Hepatocyte (in vitro differentiated cells): ENCODE measurements around the gene ADAM10. TPM values are rescaled to one million over a fixed set of nuclear protein-coding genes. Genes with fewer than 3 reads are reported as not detected.
"Not testable (repeated sequence)": the region's sequence is repeated elsewhere in the genome, so short reads cannot be mapped to it uniquely, and the experiment has no call there.

Source experiments
- DNase-seq: peaks from one replicate; pipeline ENCODE4 v3.0.0-alpha.2; 2016; ENCODE audit warnings: low spot score
- H2AFZ ChIP-seq: fragments of 200-600 bp; sonication (generic); 2 replicates; pipeline ENCODE4 v1.6.0; 2016; ENCODE audit warnings: antibody characterized with exemption, mild to moderate bottlenecking
- H3K27ac ChIP-seq: fragments of 200-600 bp; sonication (generic); 2 replicates; pipeline ENCODE4 v1.5.1; 2016; ENCODE audit warnings: mild to moderate bottlenecking
- H3K27me3 ChIP-seq: fragments of 200-600 bp; sonication (generic); 2 replicates; pipeline ENCODE4 v1.6.1; 2016
- H3K36me3 ChIP-seq: fragments of 200-600 bp; sonication (generic); replicated peaks from 2 replicates; pipeline ENCODE4 v1.5.1; 2016; ENCODE audit warnings: low read depth; ENCODE audit not compliant: insufficient read depth
- H3K4me1 ChIP-seq: fragments of 200-600 bp; sonication (generic); 2 replicates; pipeline ENCODE4 v1.5.1; 2016; ENCODE audit warnings: mild to moderate bottlenecking, moderate library complexity; ENCODE audit not compliant: insufficient read depth
- H3K4me2 ChIP-seq: fragments of 200-600 bp; sonication (generic); 2 replicates; pipeline ENCODE4 v1.6.0; 2016
- H3K4me3 ChIP-seq: fragments of 200-600 bp; sonication (generic); 2 replicates; pipeline ENCODE4 v1.5.1; 2016; ENCODE audit warnings: mild to moderate bottlenecking
- H3K79me2 ChIP-seq: fragments of 200-600 bp; sonication (generic); 2 replicates; pipeline ENCODE4 v1.6.0; 2017; ENCODE audit warnings: mild to moderate bottlenecking
- H3K9me2 ChIP-seq: fragments of 200-600 bp; sonication (generic); replicated peaks from 2 replicates; pipeline ENCODE4 v1.6.0; 2017; ENCODE audit warnings: mild to moderate bottlenecking; ENCODE audit not compliant: insufficient read depth
- H3K9me3 ChIP-seq: fragments of 200-600 bp; sonication (generic); 2 replicates; pipeline ENCODE4 v1.5.1; 2016; ENCODE audit warnings: low read depth, mild to moderate bottlenecking
- H4K20me1 ChIP-seq: fragments of 200-600 bp; sonication (generic); 2 replicates; pipeline ENCODE4 v1.6.0; 2016; ENCODE audit warnings: mild to moderate bottlenecking; ENCODE audit not compliant: insufficient read depth, poor library complexity, severe bottlenecking
- EZH2 ChIP-seq: fragments of 200-600 bp; sonication (generic); IDR thresholded peaks from 2 replicates; pipeline ENCODE4 v1.6.1; 2016; ENCODE audit warnings: antibody characterized with exemption, mild to moderate bottlenecking, borderline replicate concordance
- EZH2phosphoT487 ChIP-seq: fragments of 200-600 bp; sonication (generic); IDR thresholded peaks from one replicate; pipeline ENCODE4 v1.6.1; 2018; ENCODE audit warnings: antibody characterized with exemption, mild to moderate bottlenecking, low read depth, moderate library complexity; ENCODE audit not compliant: unreplicated experiment, severe bottlenecking
- WGBS: methylation state at CpG from one replicate; pipeline ENCODE4 v1.1.6; 2016; ENCODE audit warnings: low lambda C conversion rate; ENCODE audit errors: missing lambda C conversion rate; 5-methylcytosine and 5-hydroxymethylcytosine counted together
- polyA plus RNA-seq: library from polyadenylated mRNA; unstranded; fragments of >200 nt; fragmentation: Nextera tagmentation; extraction: Ambion mirVana; gene quantifications from 2 replicates; pipeline ENCODE4 v1.2.1, GENCODE V29; 2016
- total RNA-seq: library from RNA; depleted of rRNA; stranded (reverse); fragments of >200 nt; gene quantifications from 2 replicates; pipeline ENCODE4 v1.2.3, GENCODE V29; 2014
- TF ChIP-seq, protein P1 (sequence below): fragments of 200-600 bp; sonication (generic); IDR thresholded peaks from 2 replicates; pipeline ENCODE4 v1.5.1; 2016; ENCODE audit warnings: antibody characterized with exemption, mild to moderate bottlenecking; ENCODE audit not compliant: poor library complexity

ADAM10 gene
- total and polyA plus RNA-seq, 2 experiments from 2014 or later, result 112 to 163 TPM

GRCh38 chr15:58771621-58772250, 22.2 kb upstream of the ADAM10 start:
- under 1% methylated on average over 39 of the region's 40 CpGs for WGBS

GRCh38 chr15:58770857-58771620, 21.5 kb upstream of the ADAM10 start, which contains the start of gene MINDY2:
MINDY2 (plus strand) TSS chr15:58771302; CDS start chr15:58771396, 94 bp downstream.
- H3K36me3 ChIP-seq, result no peaks in the 10 kb centered on the region
- H3K4me2 ChIP-seq, result peak within 1 kb of the TSS; percentile 91
- peak; percentile 100 for DNase-seq
- H2AFZ ChIP-seq, result peak within 1 kb of the TSS; percentile 61
- H3K9me2 ChIP-seq, result no peaks in the 10 kb centered on the region
- peak within 1 kb of the TSS; percentile 54 for H3K4me3 ChIP-seq
- no peaks in the 10 kb centered on the region for H3K27me3 ChIP-seq
- H3K4me1 ChIP-seq, result peaks cover 9% of the 10 kb centered on the region
- H3K27ac ChIP-seq, result peak within 1 kb of the TSS; percentile 94
- TF ChIP-seq EZH2phosphoT487, result no peak
- TF ChIP-seq, protein P1, sequence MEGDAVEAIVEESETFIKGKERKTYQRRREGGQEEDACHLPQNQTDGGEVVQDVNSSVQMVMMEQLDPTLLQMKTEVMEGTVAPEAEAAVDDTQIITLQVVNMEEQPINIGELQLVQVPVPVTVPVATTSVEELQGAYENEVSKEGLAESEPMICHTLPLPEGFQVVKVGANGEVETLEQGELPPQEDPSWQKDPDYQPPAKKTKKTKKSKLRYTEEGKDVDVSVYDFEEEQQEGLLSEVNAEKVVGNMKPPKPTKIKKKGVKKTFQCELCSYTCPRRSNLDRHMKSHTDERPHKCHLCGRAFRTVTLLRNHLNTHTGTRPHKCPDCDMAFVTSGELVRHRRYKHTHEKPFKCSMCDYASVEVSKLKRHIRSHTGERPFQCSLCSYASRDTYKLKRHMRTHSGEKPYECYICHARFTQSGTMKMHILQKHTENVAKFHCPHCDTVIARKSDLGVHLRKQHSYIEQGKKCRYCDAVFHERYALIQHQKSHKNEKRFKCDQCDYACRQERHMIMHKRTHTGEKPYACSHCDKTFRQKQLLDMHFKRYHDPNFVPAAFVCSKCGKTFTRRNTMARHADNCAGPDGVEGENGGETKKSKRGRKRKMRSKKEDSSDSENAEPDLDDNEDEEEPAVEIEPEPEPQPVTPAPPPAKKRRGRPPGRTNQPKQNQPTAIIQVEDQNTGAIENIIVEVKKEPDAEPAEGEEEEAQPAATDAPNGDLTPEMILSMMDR, result peak; percentile 38
- no peaks in the 10 kb centered on the region for H3K9me3 ChIP-seq
- peaks cover 11% of the 10 kb centered on the region for H4K20me1 ChIP-seq
- WGBS, result 1% methylated on average over 72 of the region's 75 CpGs
- peaks cover 42% of the 10 kb centered on the region for H3K79me2 ChIP-seq

More at GRCh38 chr15:58771621-58772250, 22.2 kb upstream of the ADAM10 start:
- Histone ChIP-seq H3K4me1 (peaks cover 9% of the 10 kb centered on the region), H3K9me2 (no peaks in the 10 kb centered on the region), H3K79me2 (peaks cover 49% of the 10 kb centered on the region), H3K36me3 (no peaks in the 10 kb centered on the region), H2AFZ (peak overlapping the region; percentile 61), H3K27me3 (no peaks in the 10 kb centered on the region), H3K4me3 (peak overlapping the region; percentile 54), H3K4me2 (peak overlapping the region; percentile 91), H3K9me3 (no peaks in the 10 kb centered on the region), H4K20me1 (peaks cover 11% of the 10 kb centered on the region), H3K27ac (peak overlapping the region; percentile 94)
- TF ChIP-seq EZH2 (no peak), EZH2phosphoT487 (no peak)
- TF ChIP-seq, protein P1, result no peak
- DNase-seq, result peak; percentile 65

DNA sequence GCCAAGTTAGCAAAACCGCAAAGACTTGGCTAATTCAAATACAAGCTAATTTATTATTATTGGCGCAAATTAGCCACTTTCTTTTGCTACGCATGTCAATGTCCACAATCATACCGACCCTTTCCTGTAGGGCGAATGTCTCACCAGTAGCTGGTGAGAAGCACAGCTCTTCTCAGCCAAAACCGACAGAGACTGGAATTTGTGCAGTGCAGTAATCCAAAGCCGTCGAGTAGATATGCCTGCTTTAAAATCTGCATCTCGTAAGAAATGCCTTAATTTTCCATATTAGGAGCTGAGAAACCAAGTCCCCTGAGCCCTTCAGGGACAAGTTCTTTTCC, 21.0 kb upstream of the ADAM10 start:
- H3K4me3 ChIP-seq, result peak overlapping the region; percentile 21
- no peaks in the 10 kb centered on the region for H3K36me3 ChIP-seq
- H3K4me1 ChIP-seq, result peaks cover 9% of the 10 kb centered on the region
- WGBS, result 12% methylated on average over 9 of the region's 9 CpGs
- no peak for TF ChIP-seq EZH2phosphoT487
- TF ChIP-seq, protein P1, result no peak
- TF ChIP-seq EZH2, result no peak
- peak overlapping the region; percentile 74 for H3K4me2 ChIP-seq
- peaks cover 36% of the 10 kb centered on the region for H3K79me2 ChIP-seq
- no peaks in the 10 kb centered on the region for H3K9me2 ChIP-seq
- H2AFZ ChIP-seq, result peak overlapping the region; percentile 48
- H4K20me1 ChIP-seq, result peaks cover 11% of the 10 kb centered on the region
- H3K27ac ChIP-seq, result peak overlapping the region; percentile 93
- no peaks in the 10 kb centered on the region for H3K9me3 ChIP-seq
- peak; percentile 64 for DNase-seq
- no peaks in the 10 kb centered on the region for H3K27me3 ChIP-seq

DNA sequence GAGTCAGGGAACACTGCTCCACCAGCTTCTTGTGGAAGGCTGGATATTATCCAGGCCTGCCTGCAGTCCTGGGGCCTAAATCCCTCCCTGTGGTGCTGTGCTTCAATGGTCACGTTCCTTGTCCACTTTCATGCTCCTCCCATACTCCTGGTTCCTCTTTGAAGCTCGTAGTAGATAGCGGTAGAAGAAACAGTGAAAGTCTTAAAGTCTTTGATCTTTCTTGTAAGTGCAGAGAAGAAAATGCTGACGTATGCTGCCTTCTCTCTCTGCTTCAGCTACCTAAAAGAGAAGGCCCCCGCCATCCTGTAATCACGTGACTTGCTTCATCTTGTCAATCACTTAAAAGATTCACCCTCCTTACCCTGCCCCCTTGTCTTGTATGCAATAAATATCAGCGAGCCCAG, 19.1 kb upstream of the ADAM10 start:
- H3K27me3 ChIP-seq, H3K4me3 ChIP-seq, H3K9me3 ChIP-seq, H3K4me1 ChIP-seq, H3K9me2 ChIP-seq, H3K4me2 ChIP-seq, H3K36me3 ChIP-seq, H2AFZ ChIP-seq: not testable (repeated sequence)
- Histone ChIP-seq H3K79me2 (peaks cover 17% of the 10 kb centered on the region), H4K20me1 (peaks cover 11% of the 10 kb centered on the region), H3K27ac (peak overlapping the region; percentile 21)
- WGBS, result 75% methylated on average over 7 of the region's 7 CpGs
- DNase-seq, result peak; percentile 19
